Peyer's patch (tissue), 4 donors: ENCODE results near the gene CDK8.

Experiments used
- POLR2A ChIP-seq, 2 donors: fragments of 450-650 bp; IDR thresholded peaks; one replicate each; pipeline ENCODE4 v1.5.1; 2017; ENCODE audit warnings: antibody characterized with exemption in 2 of 2, mild to moderate bottlenecking in 2 of 2, moderate library complexity in 2 of 2
- TF ChIP-seq, protein P1 (sequence below), 6 experiments: fragments of 450-650 bp in 4 of 6; fragments of 200-600 bp in 2 of 6; sonication (generic) in 1 of 6; IDR thresholded peaks; one replicate each; pipeline ENCODE4 v1.5.1; 2017 to 2019; ENCODE audit warnings: antibody characterized with exemption in 6 of 6, mild to moderate bottlenecking in 3 of 6, moderate library complexity in 1 of 6

DNA sequence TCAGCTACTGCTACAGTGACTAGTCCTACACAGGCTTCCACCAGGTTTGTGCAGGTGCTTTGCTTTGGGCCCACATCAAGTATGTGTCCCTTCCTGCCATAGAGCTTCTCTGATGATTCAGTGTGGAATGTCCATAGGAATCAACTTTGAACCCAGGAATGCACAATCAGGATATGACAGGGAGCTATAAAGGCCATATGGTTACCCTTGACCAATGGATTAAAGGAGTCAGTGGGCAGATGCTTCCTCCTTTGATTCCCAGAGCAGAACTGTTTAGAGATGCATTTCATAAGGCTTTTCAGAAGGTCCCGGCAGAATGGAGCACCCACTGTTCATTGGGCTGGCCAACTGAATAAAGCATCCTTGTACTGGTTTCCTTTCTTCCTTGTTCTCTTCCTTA, 158.3 kb downstream of the CDK8 start:
- TF ChIP-seq, protein P1, sequence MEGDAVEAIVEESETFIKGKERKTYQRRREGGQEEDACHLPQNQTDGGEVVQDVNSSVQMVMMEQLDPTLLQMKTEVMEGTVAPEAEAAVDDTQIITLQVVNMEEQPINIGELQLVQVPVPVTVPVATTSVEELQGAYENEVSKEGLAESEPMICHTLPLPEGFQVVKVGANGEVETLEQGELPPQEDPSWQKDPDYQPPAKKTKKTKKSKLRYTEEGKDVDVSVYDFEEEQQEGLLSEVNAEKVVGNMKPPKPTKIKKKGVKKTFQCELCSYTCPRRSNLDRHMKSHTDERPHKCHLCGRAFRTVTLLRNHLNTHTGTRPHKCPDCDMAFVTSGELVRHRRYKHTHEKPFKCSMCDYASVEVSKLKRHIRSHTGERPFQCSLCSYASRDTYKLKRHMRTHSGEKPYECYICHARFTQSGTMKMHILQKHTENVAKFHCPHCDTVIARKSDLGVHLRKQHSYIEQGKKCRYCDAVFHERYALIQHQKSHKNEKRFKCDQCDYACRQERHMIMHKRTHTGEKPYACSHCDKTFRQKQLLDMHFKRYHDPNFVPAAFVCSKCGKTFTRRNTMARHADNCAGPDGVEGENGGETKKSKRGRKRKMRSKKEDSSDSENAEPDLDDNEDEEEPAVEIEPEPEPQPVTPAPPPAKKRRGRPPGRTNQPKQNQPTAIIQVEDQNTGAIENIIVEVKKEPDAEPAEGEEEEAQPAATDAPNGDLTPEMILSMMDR (IDR thresholded peaks at IDR 0.05), result no peak
- TF ChIP-seq POLR2A (IDR thresholded peaks at IDR 0.05), result no peak
